Neural crest cell (in vitro differentiated cells): ENCODE measurements around the gene EHBP1. TPM values are rescaled to one million over a fixed set of nuclear protein-coding genes. Genes with fewer than 3 reads are reported as not detected.

ENCODE experiments used
- DNase-seq: peaks from one replicate; pipeline ENCODE4 v3.0.0; 2021; ENCODE audit warnings: low read depth, mixed read lengths, low spot score
- H3K27ac Mint-ChIP-seq: one replicate; pipeline ENCODE4 v1.8.0; 2021; ENCODE audit warnings: mild to moderate bottlenecking, mixed read lengths; ENCODE audit not compliant: unreplicated experiment
- H3K27me3 Mint-ChIP-seq: 2 replicates; pipeline ENCODE4 v1.8.0; 2021; ENCODE audit warnings: low read depth, mild to moderate bottlenecking, mixed read lengths
- H3K36me3 Mint-ChIP-seq: 2 replicates; pipeline ENCODE4 v1.8.0; 2021; ENCODE audit warnings: low read depth, mild to moderate bottlenecking, mixed read lengths
- H3K4me1 Mint-ChIP-seq: 2 replicates; pipeline ENCODE4 v1.8.0; 2021; ENCODE audit warnings: mixed read lengths
- H3K4me3 Mint-ChIP-seq: one replicate; pipeline ENCODE4 v1.8.0; 2021; ENCODE audit warnings: mild to moderate bottlenecking, mixed read lengths
- H3K9me3 Mint-ChIP-seq: 2 replicates; pipeline ENCODE4 v1.8.0; 2021; ENCODE audit warnings: mixed read lengths
- CTCF ChIP-seq: fragments of 200-600 bp; sonication (generic); conservative IDR thresholded peaks from 2 replicates; pipeline ENCODE4 v1.5.0; 2021; ENCODE audit warnings: antibody characterized with exemption, mild to moderate bottlenecking
- total RNA-seq: library from RNA; stranded (reverse); gene quantifications from 2 replicates; pipeline ENCODE4 v1.2.1, GENCODE V29; 2021

The EHBP1 gene
- total RNA-seq, 1 donor from 2014 or later = 42.3 TPM

- no peak for DNase-seq
- Mint-ChIP-seq H3K36me3 (no peaks in the 10 kb centered on the region), H3K9me3 (no peaks in the 10 kb centered on the region), H3K4me1 (no peaks in the 10 kb centered on the region), H3K4me3 (no peak overlapping the region), H3K27ac (no peak overlapping the region), H3K27me3 (no peaks in the 10 kb centered on the region)
- no peak for TF ChIP-seq CTCF
These were observed 235.9 kb downstream of the EHBP1 start for GRCh38 chr2:62941413-62941812.

DNA sequence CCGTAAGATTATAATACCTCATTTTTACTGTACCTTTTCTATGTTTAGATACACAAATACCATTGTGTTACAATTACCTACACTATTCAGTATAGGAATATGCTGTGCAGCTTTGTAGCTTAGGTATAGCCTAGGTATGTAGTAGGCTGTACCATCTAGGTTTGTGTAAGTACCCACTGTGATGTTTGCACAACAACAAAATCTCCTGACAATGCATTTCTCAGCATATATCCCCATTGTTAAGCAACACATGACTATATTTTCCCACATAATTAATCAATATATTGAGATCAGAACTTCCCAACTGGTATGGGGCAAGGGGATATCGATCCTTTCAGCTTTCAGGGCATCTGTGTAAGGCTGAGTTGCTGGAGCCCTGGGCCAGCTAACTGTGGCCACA is 238.8 kb downstream of the EHBP1 start:
- no peak for TF ChIP-seq CTCF
- DNase-seq = no peak
- Mint-ChIP-seq H3K9me3 (no peaks in the 10 kb centered on the region), H3K27ac (no peak overlapping the region), H3K4me1 (no peaks in the 10 kb centered on the region), H3K36me3 (no peaks in the 10 kb centered on the region), H3K27me3 (no peaks in the 10 kb centered on the region), H3K4me3 (no peak overlapping the region)

DNA sequence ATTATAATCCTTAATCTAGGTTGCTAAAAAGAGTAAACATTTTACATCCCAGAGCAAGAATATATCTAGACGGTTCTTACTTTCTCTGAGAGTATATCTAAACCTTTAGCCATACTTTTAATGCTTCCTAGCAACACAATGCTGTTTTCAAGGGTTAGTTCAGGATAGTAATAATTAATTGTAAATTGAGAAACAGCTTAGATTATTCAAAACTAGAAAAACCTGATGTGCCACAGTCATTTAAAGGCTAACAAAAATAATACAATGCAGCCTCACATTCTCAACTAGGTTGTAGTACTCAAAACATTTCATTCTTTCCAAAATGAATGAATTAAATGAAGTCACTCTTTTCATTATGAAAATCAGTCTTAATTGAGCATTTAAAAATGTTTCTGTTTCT is 241.9 kb downstream of the EHBP1 start:
- no peak for TF ChIP-seq CTCF
- H3K4me1 Mint-ChIP-seq = no peaks in the 10 kb centered on the region
- H3K4me3 Mint-ChIP-seq = no peak overlapping the region
- H3K36me3 Mint-ChIP-seq = peaks cover 2% of the 10 kb centered on the region
- no peak overlapping the region for H3K27ac Mint-ChIP-seq
- H3K27me3 Mint-ChIP-seq = no peaks in the 10 kb centered on the region
- no peaks in the 10 kb centered on the region for H3K9me3 Mint-ChIP-seq
- DNase-seq = no peak

DNA sequence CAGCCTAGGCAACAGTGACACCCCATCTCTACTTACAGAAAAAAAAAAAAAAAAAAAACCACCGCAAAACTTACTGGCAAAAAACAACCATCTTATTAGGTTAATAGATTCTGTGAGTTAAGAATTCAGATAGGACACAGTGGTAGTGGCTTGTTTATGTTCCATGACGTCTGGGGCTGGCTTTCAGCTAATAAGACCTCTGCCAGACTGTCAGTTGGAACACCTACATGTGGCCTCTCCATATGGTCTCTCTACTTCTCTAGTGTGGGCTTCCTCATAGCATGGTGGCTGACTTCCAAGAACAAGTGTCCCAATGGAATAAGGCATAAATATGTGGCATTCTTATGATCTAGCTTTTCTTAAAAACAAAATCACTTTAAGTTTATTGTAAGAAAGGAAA is 251.1 kb downstream of the EHBP1 start:
- no peaks in the 10 kb centered on the region for H3K27me3 Mint-ChIP-seq
- TF ChIP-seq CTCF = no peak

DNA sequence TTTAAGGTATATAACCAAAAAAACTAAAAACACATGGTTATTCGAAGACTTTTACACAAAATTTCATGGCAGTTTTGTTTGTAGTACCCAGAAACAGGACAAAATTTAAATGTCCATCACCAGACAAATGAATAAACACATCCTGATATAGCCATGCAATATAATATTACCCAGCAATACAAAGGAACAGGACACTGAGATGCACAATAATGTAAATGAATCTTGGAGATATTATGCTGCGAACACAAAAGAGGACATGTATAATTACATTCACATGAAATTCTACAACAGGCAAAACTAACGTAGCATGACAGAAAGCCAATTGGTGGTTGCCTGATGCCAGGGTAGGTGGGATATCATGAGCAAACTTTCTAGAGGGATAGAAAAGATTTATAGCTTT is 252.7 kb downstream of the EHBP1 start:
- no peaks in the 10 kb centered on the region for H3K9me3 Mint-ChIP-seq
- H3K4me1 Mint-ChIP-seq = peaks cover 8% of the 10 kb centered on the region
- no peak for DNase-seq
- H3K27ac Mint-ChIP-seq = no peak overlapping the region
- peaks cover 13% of the 10 kb centered on the region for H3K36me3 Mint-ChIP-seq
- H3K4me3 Mint-ChIP-seq = no peak overlapping the region
- no peaks in the 10 kb centered on the region for H3K27me3 Mint-ChIP-seq
- no peak for TF ChIP-seq CTCF

More for the DNA sequence above, 251.1 kb downstream of the EHBP1 start:
- Mint-ChIP-seq H3K36me3 (peaks cover 16% of the 10 kb centered on the region), H3K27ac (no peak overlapping the region), H3K4me1 (peaks cover 8% of the 10 kb centered on the region), H3K4me3 (no peak overlapping the region), H3K9me3 (no peaks in the 10 kb centered on the region)
- DNase-seq = no peak

DNA sequence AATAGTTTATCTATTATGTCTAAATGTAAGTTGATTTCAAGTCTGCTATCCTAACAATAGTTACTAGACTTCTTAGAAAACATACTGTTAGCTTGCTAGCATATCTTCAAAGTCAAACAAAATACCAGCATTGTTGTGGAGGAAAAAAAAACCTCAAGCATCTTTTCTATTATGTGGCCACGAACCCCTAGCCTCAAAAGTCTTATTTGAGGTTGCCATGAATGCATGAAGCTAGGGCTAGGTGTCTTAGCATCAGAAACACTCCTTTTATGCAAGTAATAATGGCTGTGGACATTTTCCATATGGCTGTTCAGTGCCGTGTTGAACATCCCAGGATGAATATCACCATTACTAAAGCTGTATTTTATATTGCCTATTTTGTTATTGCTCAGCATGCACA is 258.5 kb downstream of the EHBP1 start:
- H3K9me3 Mint-ChIP-seq = no peaks in the 10 kb centered on the region
- DNase-seq = no peak
- no peak for TF ChIP-seq CTCF
- peaks cover 6% of the 10 kb centered on the region for H3K36me3 Mint-ChIP-seq
- no peak overlapping the region for H3K4me3 Mint-ChIP-seq
- peaks cover 30% of the 10 kb centered on the region for H3K4me1 Mint-ChIP-seq
- H3K27me3 Mint-ChIP-seq = no peaks in the 10 kb centered on the region
- no peak overlapping the region for H3K27ac Mint-ChIP-seq
